GM12878 (cell line): ENCODE results near the gene IL34. TPM values are rescaled to one million over a fixed set of nuclear protein-coding genes. Genes with fewer than 3 reads are reported as not detected.

ENCODE experiments used
- ATAC-seq: fragments of 200-7000 bp; cut with Tn5 transposase; 3 replicates; pipeline ENCODE4 v1.9.1; 2020; ENCODE audit warnings: mild to moderate bottlenecking, moderate library complexity
- BruUV-seq: library from RNA; stranded (reverse); fragments of 400-500 nt; replicated peaks from 2 replicates; lab custom pipeline; 2021; lab: Mats Ljungman, UMichigan
- CTCF ChIA-PET: fragments of 300-600 bp; sonication (Branson Sonifier 250); formaldehyde crosslinking; extraction: SDS; loops from one replicate; lab custom pipeline; 2021; ENCODE audit warnings: inconsistent platforms; lab: Yijun Ruan, JAX
- POLR2A ChIA-PET: fragments of 350-600 bp; formaldehyde crosslinking; extraction: SDS; loops from one replicate; lab custom pipeline; 2021; ENCODE audit warnings: inconsistent platforms; lab: Charles Lee
- RAD21 ChIA-PET: fragments of 300-600 bp; sonication (Branson Sonifier 250); formaldehyde crosslinking; loops from one replicate; lab custom pipeline; 2023; ENCODE audit warnings: antibody characterized with exemption; ENCODE audit not compliant: unreplicated experiment; lab: Charles Lee
- SMC1A ChIA-PET: fragments of 300-600 bp; sonication (Branson Sonifier 250); formaldehyde crosslinking; loops from one replicate; lab custom pipeline; 2023; ENCODE audit not compliant: unreplicated experiment, uncharacterized antibody; lab: Charles Lee
- DNase-seq: peaks from one replicate; pipeline ENCODE4 v3.0.0-alpha.2; 2011; ENCODE audit warnings: low read depth, low spot score
- FAIRE-seq: peaks from 3 replicates; lab custom pipeline; 2011; peaks lifted over from hg19 to GRCh38; lab: Jason Lieb, UNC
- H2AFZ ChIP-seq: 2 replicates; pipeline ENCODE4 v1.6.0; 2011; ENCODE audit warnings: low read depth, low read length, control low read depth; ENCODE audit not compliant: control insufficient read depth
- H3K27ac ChIP-seq: 2 replicates; pipeline ENCODE4 v1.5.1; 2011; ENCODE audit warnings: control low read depth; ENCODE audit not compliant: control insufficient read depth, insufficient read depth
- H3K27me3 ChIP-seq, 2 experiments: replicated peaks in 1 of 2; 2 replicates each; pipeline versions ENCODE4 v1.6.0 to v1.6.1; 2011; ENCODE audit warnings: low read length in 1 of 2; ENCODE audit not compliant: control insufficient read depth in 2 of 2, insufficient read depth in 2 of 2
- H3K36me3 ChIP-seq, 2 experiments: 2 replicates each; pipeline ENCODE4 v1.5.1; 2011; ENCODE audit warnings: low read length in 1 of 2; ENCODE audit not compliant: control insufficient read depth in 2 of 2, insufficient read depth in 2 of 2
- H3K4me1 ChIP-seq: 2 replicates; pipeline ENCODE4 v1.6.1; 2011; ENCODE audit warnings: mild to moderate bottlenecking, low read length, moderate library complexity, mixed read lengths; ENCODE audit not compliant: control insufficient read depth, insufficient read depth
- H3K4me2 ChIP-seq: 2 replicates; pipeline ENCODE4 v1.6.0; 2011; ENCODE audit warnings: control low read depth; ENCODE audit not compliant: control insufficient read depth, insufficient read depth
- H3K4me3 ChIP-seq: fragments of 200-600 bp; sonication (generic); 2 replicates; pipeline ENCODE4 v1.5.1; 2016
- H3K79me2 ChIP-seq: 2 replicates; pipeline ENCODE4 v1.6.0; 2011; ENCODE audit warnings: low read length; ENCODE audit not compliant: control insufficient read depth, insufficient read depth
- H3K9ac ChIP-seq: 2 replicates; pipeline ENCODE4 v1.8.0; 2011; ENCODE audit warnings: low read length, control low read depth, mixed read lengths; ENCODE audit not compliant: control insufficient read depth, insufficient read depth
- H3K9me3 ChIP-seq: replicated peaks from 3 replicates; pipeline ENCODE4 v1.5.1; 2011; ENCODE audit warnings: mild to moderate bottlenecking, low read length; ENCODE audit not compliant: control insufficient read depth, insufficient read depth
- H4K20me1 ChIP-seq: 2 replicates; pipeline ENCODE4 v1.6.0; 2011; ENCODE audit not compliant: control insufficient read depth, insufficient read depth
- CTCF ChIP-seq, 3 experiments: IDR thresholded peaks in 2 of 3; conservative IDR thresholded peaks in 1 of 3; 2 replicates each; pipeline ENCODE4 v1.5.1; 2011; ENCODE audit warnings: low read depth in 3 of 3, low read length in 3 of 3, mild to moderate bottlenecking in 3 of 3, control low read depth in 2 of 3, moderate library complexity in 2 of 3, inconsistent platforms in 1 of 3, mixed read lengths in 1 of 3; ENCODE audit not compliant: control insufficient read depth in 2 of 3, insufficient read depth in 1 of 3; ENCODE audit errors: extremely low read depth in 1 of 3
- KLF5 ChIP-seq: fragments of 450-650 bp; IDR thresholded peaks from 2 replicates; pipeline ENCODE4 v1.6.1; 2014; ENCODE audit warnings: mild to moderate bottlenecking; ENCODE audit not compliant: partially characterized antibody
- SUZ12 ChIP-seq: fragments of 200-600 bp; sonication (generic); IDR thresholded peaks from one replicate; pipeline ENCODE4 v1.6.1; 2018; ENCODE audit warnings: antibody characterized with exemption, mild to moderate bottlenecking; ENCODE audit not compliant: unreplicated experiment
- WGBS: methylation state at CpG from one replicate; pipeline ENCODE4 v1.1.6; 2016; ENCODE audit warnings: low lambda C conversion rate; ENCODE audit not compliant: insufficient replicate concordance, insufficient coverage; ENCODE audit errors: missing lambda C conversion rate; 5-methylcytosine and 5-hydroxymethylcytosine counted together
- in situ Hi-C: fragments of 300-500 bp; cut with MboI; formaldehyde crosslinking; loops from 9 replicates; pipeline ENCODE4 v1.14.3; 2018; ENCODE audit warnings: mixed read lengths
- intact Hi-C: fragments of 100-400 bp; cut with micrococcal nuclease; formaldehyde crosslinking; loops from one replicate; pipeline ENCODE4 v1.14.2; 2022; ENCODE audit not compliant: unreplicated experiment
- polyA plus RNA-seq, 11 experiments: library from polyadenylated mRNA; depleted of rRNA in 4 of 11; unstranded in 6 of 11; stranded (reverse) in 5 of 11; fragments of >200 nt; fragmentation: Nextera tagmentation in 4 of 11; fragmentation: Illumina TruSeq in 1 of 11; extraction: Ambion mirVana in 4 of 11; extraction: Trizol in 1 of 11; gene quantifications; 1 replicate in 1 of 11; 2 replicates in 10 of 11; pipeline versions ENCODE4 v1.2.1 to v1.2.3, GENCODE V29; 2011 to 2016; ENCODE audit warnings: inconsistent platforms in 2 of 11, missing spikeins in 2 of 11, low read depth in 1 of 11
- total RNA-seq, 4 experiments: library from RNA; depleted of rRNA in 3 of 4; stranded (reverse); fragments of >200 nt in 3 of 4; fragmentation: Illumina TruSeq in 1 of 4; extraction: Trizol in 1 of 4; gene quantifications; 2 replicates each; pipeline versions ENCODE4 v1.2.1 to v1.2.3, GENCODE V29; 2013 to 2021

IL34 gene
- total and polyA plus RNA-seq, 10 of the 15 experiments (the other 5 are each of a cell fraction or from before 2014, with no cell fraction given), result 0.27 to 0.40 TPM; not detected in 8

- ChIA-PET RAD21 (no interaction called here), POLR2A (interaction anchor here (0.6 kb wide), 1 partner anchor 354 kb away, joined by 4 read pairs; no protein-coding TSS in a partner anchor), SMC1A (interaction anchor here (0.9 to 1.0 kb wide), 2 partner anchors 11 to 91 kb away, joined by 3 read pairs; no protein-coding TSS in a partner anchor), CTCF (interaction anchor here (1.3 to 3.5 kb wide), 2 partner anchors 90 to 92 kb away, joined by 3 to 19 read pairs; no protein-coding TSS in a partner anchor)
- TF ChIP-seq CTCF (IDR thresholded peaks at IDR 0.05 in 2 of 3, conservative IDR thresholded peaks at IDR 0.05 in 1 of 3; ENCODE audit: control insufficient read depth in 2 of 3, extremely low read depth in 1 of 3, insufficient read depth in 1 of 3, low read depth in 3 of 3, low read length in 3 of 3) (peak in 2 of 3 experiments; percentile 23 to 41; a peak in 2 of 6 replicates), KLF5 (no peak), SUZ12 (no peak)
- no peaks in the 10 kb centered on the region for H3K79me2 ChIP-seq
- no peak overlapping the region for H2AFZ ChIP-seq
- no TSS peak for BruUV-seq
- intact Hi-C loops, result no loop called here
- in situ Hi-C loops, result no loop called here
- no peak overlapping the region for H3K9ac ChIP-seq
- no peaks in the 10 kb centered on the region for H3K9me3 ChIP-seq
- FAIRE-seq (no peak), ATAC-seq (peak; percentile 44), DNase-seq (no peak)
- H3K4me1 ChIP-seq, result no peaks in the 10 kb centered on the region
- WGBS, result 87% methylated on average over 35 of the region's 80 CpGs
- H3K4me2 ChIP-seq, result no peak overlapping the region
- no peak overlapping the region for H3K4me3 ChIP-seq
- no peaks in the 10 kb centered on the region for H3K27me3 ChIP-seq
- H3K36me3 ChIP-seq, result no peaks in the 10 kb centered on the region
- no peaks in the 10 kb centered on the region for H4K20me1 ChIP-seq
- no peak overlapping the region for H3K27ac ChIP-seq
Observed at GRCh38 chr16:70679671-70680494, 33.5 kb downstream of the IL34 start.
